Ascending aorta (tissue), 2 donors: ENCODE data around the gene EML5. TPM values are rescaled to one million over a fixed set of nuclear protein-coding genes. Genes with fewer than 3 reads are reported as not detected.

Source experiments
- DNase-seq, 2 donors: peaks; one replicate each; pipeline ENCODE4 v3.0.0-alpha.2; 2019; ENCODE audit warnings: low spot score in 2 of 2
- H3K27ac ChIP-seq, 2 donors: fragments of 200-600 bp; sonication (generic); one replicate each; pipeline ENCODE4 v1.5.1; 2016 to 2017; ENCODE audit warnings: mild to moderate bottlenecking in 1 of 2
- H3K27me3 ChIP-seq: fragments of 200-600 bp; sonication (generic); one replicate; pipeline ENCODE4 v1.5.1; 2017
- H3K36me3 ChIP-seq, 2 donors: fragments of 200-600 bp; sonication (generic); one replicate each; pipeline ENCODE4 v1.5.1; 2016
- H3K4me1 ChIP-seq, 2 donors: fragments of 200-600 bp; sonication (generic); one replicate each; pipeline ENCODE4 v1.5.1; 2016 to 2017; ENCODE audit warnings: mild to moderate bottlenecking in 1 of 2
- H3K4me3 ChIP-seq, 2 donors: fragments of 200-600 bp; sonication (generic); one replicate each; pipeline ENCODE4 v1.5.1; 2016 to 2017; ENCODE audit warnings: mild to moderate bottlenecking in 1 of 2
- H3K9me3 ChIP-seq, 2 donors: fragments of 200-600 bp; sonication (generic); one replicate each; pipeline ENCODE4 v1.5.1; 2016
- CTCF ChIP-seq, 3 experiments: fragments of 200-600 bp in 2 of 3; fragments of 450-650 bp in 1 of 3; sonication (generic) in 2 of 3; IDR thresholded peaks; one replicate each; pipeline ENCODE4 v1.5.1; 2016 to 2019; ENCODE audit warnings: antibody characterized with exemption in 3 of 3, mild to moderate bottlenecking in 1 of 3, moderate library complexity in 1 of 3
- intact Hi-C: fragments of 100-400 bp; cut with DNase I; formaldehyde crosslinking; loops from one replicate; pipeline ENCODE4 v1.15.1; 2023
- total RNA-seq: library from RNA; depleted of rRNA; stranded (reverse); fragments of >200 nt; gene quantifications from one replicate; pipeline ENCODE4 v1.1.0, GENCODE V29; 2016

Gene EML5
- total RNA-seq, 1 donor from 2014 or later, result 0.21 TPM

GRCh38 chr14:88749139-88749538 lies 43.6 kb downstream of the EML5 start:
- H3K9me3 ChIP-seq, result no peaks in the 10 kb centered on the region

DNA sequence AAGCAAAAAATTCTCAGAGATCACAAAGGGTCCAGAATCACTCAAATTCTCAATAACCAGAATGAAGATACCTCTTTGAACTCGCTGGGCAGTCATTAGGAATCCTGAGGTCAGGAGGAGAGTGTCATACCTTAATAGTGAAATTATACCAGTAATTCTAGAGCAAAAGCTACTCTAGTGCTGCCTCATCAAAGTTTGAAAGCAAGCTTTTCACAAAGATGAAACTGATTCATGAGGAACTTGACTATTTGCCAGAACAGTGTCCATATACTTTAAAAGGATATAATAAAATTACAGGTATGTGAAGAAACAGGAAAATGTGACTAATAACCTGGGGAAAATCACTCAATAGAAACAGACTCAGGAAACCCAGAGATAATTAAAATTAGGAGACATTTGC lies 44.5 kb downstream of the EML5 start:
- Histone ChIP-seq H3K27ac (no peak overlapping the region), H3K4me3 (no peak overlapping the region), H3K36me3 (no peaks in the 10 kb centered on the region), H3K4me1 (no peaks in the 10 kb centered on the region), H3K27me3 (no peaks in the 10 kb centered on the region), H3K9me3 (no peaks in the 10 kb centered on the region)
- no peak for TF ChIP-seq CTCF (IDR thresholded peaks at IDR 0.05)
- intact Hi-C loops, result no loop called here
- DNase-seq, result no peak

More at GRCh38 chr14:88749139-88749538, 43.6 kb downstream of the EML5 start:
- intact Hi-C loops, result no loop called here
- Histone ChIP-seq H3K4me1 (no peaks in the 10 kb centered on the region), H3K27me3 (no peaks in the 10 kb centered on the region), H3K4me3 (no peak overlapping the region), H3K36me3 (no peaks in the 10 kb centered on the region), H3K27ac (no peak overlapping the region)
- no peak for TF ChIP-seq CTCF (IDR thresholded peaks at IDR 0.05)
- DNase-seq, result no peak

DNA sequence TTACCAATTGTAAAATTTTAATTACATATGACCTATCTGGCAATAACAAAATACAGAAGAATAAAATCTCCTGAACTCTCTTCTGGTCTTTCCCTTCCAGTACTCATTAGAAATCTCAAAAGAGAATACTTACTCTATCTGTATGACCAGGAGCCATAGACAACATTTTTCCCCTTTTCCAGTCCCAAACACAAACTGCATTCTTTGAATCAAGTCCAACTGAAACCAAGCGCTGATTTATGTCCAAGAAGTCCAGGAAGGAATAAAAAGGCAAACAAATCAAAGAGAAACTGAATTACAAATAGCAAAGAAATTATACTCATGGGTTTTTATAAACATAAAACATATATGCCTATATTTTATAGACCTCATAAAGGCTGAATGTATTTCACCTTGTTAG lies 46.7 kb downstream of the EML5 start:
- no peaks in the 10 kb centered on the region for H3K36me3 ChIP-seq
- no peaks in the 10 kb centered on the region for H3K27me3 ChIP-seq
- no peak for TF ChIP-seq CTCF (IDR thresholded peaks at IDR 0.05)
- no peak for DNase-seq
- no peaks in the 10 kb centered on the region for H3K9me3 ChIP-seq
- no peaks in the 10 kb centered on the region for H3K4me1 ChIP-seq
- intact Hi-C loops, result no loop called here
- H3K4me3 ChIP-seq, result no peak overlapping the region
- no peak overlapping the region for H3K27ac ChIP-seq

- intact Hi-C loops, result no loop called here
- no peak overlapping the region for H3K27ac ChIP-seq
- no peaks in the 10 kb centered on the region for H3K9me3 ChIP-seq
- no peaks in the 10 kb centered on the region for H3K4me1 ChIP-seq
- no peaks in the 10 kb centered on the region for H3K36me3 ChIP-seq
- no peaks in the 10 kb centered on the region for H3K27me3 ChIP-seq
- DNase-seq, result no peak
- no peak overlapping the region for H3K4me3 ChIP-seq
- no peak for TF ChIP-seq CTCF (IDR thresholded peaks at IDR 0.05)
Observed at GRCh38 chr14:88737245-88737644, 55.5 kb downstream of the EML5 start.

DNA sequence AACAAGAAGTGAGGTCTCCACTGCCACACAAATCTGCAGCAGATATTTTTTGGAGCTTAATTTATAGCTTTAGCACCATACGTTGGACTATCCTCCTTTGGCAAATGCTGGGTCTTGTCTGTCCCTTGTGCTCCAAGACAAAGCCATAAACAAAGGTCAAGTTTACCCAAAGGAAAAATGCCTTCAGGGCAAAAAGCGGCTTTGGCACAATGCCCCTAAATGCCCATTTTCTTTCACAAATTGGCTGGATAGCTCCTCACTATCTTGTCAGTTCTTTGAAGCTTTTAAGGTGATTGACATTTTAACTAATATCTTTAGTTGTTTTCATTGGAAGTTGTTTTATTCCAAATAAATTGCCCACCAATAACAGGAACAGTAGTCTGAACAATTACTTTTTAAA lies 59.6 kb downstream of the EML5 start:
- no peaks in the 10 kb centered on the region for H3K9me3 ChIP-seq
- H3K4me1 ChIP-seq, result no peaks in the 10 kb centered on the region
- H3K36me3 ChIP-seq, result no peaks in the 10 kb centered on the region
- no peak for TF ChIP-seq CTCF (IDR thresholded peaks at IDR 0.05)
- intact Hi-C loops, result no loop called here
- no peak for DNase-seq
- H3K27ac ChIP-seq, result no peak overlapping the region
- no peaks in the 10 kb centered on the region for H3K27me3 ChIP-seq
- H3K4me3 ChIP-seq, result no peak overlapping the region

- H3K9me3 ChIP-seq, result no peaks in the 10 kb centered on the region
- intact Hi-C loops, result no loop called here
- no peak for DNase-seq
- no peak for TF ChIP-seq CTCF (IDR thresholded peaks at IDR 0.05)
- no peaks in the 10 kb centered on the region for H3K36me3 ChIP-seq
- no peaks in the 10 kb centered on the region for H3K27me3 ChIP-seq
- H3K4me1 ChIP-seq, result no peaks in the 10 kb centered on the region
- no peak overlapping the region for H3K27ac ChIP-seq
- H3K4me3 ChIP-seq, result no peak overlapping the region
Observed at GRCh38 chr14:88729159-88729558, 63.6 kb downstream of the EML5 start.
